ENCODE results near the gene CELSR1.

The CELSR1 gene

DNA sequence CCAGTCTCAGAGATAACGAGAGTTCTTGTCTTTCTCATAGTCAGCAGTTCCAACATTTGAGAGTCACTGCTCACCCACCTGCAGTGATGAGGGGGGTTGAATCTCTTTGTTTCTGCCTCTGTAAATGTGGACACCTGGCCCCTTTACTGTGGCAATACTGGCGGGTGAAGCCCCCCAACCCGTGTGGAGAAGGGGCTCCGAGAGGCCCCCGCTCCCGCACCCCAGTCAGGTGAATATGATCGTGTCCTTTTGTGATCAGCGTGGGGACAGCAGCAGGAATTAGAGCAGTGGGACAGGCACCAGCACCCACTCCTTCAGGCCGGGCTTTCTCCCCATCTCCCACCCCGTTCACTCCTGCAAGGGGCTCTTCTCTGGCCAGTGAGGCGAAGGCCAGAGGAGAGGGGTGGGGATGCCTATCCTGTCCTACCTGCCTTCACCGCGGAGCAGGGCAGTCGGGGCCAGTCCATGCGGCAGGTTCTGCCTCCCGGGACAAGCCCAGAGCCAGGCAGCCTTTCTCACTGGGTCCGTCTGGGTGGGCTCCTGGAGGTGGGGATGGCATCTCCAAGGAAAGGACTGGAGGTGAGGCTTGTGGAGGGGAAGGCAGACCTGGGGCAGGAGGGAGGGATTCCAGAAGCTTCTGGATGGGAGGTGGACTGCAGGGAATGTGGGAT lies 12.7 kb upstream of the CELSR1 start:
- no peak for DNase-seq

- DNase-seq: no peak
Observed at GRCh38 chr22:46549563-46549840, 12.1 kb upstream of the CELSR1 start.

GRCh38 chr22:46547883-46548244 lies 10.4 kb upstream of the CELSR1 start:
- no peak for DNase-seq

- no peak for DNase-seq
Observed at GRCh38 chr22:46547179-46547882, 9.9 kb upstream of the CELSR1 start.

- DNase-seq: no peak
Observed at GRCh38 chr22:46546466-46547178, 9.2 kb upstream of the CELSR1 start.

GRCh38 chr22:46545086-46545792 lies 7.8 kb upstream of the CELSR1 start:
- no peak for DNase-seq

DNA sequence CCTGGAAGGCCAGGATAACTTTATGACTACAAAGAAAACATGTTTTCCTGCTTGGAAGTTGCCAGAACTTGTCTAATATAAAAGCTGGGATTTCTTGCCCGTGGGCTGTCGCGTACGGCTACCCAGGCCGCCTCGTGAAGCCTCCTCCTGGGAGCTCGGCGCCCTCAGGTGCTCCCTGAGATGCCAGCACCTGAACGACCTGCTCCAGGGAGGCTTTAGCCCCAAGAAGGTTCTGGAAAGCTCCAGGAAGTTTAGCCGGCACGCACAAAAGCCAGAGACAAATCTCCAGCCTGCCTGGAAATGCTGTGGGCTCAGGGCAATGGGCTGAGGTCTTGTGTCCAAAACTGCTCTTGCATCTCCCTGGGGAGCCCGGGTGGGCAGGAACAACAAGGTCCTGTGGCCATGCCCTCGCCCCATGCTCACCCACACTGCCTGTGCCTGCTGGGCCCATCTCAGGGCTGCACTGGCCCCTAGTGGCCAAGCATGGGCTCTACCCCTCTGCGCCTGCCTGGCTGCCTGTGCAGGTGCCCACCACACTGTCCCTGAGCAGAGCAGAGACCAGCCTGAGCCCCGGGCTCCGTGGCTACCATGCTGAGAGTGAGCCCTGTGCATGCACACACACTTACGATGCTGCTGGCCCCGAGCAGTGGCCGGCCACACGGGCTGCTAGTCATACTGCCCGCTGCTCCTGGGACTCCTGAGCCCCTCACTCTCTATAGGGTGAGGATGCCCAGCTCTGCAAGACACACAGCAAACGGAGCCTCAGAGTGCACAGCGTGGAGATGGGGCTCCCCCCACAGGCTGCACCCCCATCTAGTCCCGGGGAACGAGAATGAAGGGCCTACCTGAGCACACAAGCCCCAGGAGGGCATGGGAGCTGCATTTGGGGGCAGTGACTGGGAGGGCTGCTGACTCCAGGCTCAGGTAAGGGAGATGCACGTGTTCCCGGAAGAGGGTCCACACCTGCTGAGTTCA lies 4.9 kb upstream of the CELSR1 start:
- peak; percentile 86 for DNase-seq

DNA sequence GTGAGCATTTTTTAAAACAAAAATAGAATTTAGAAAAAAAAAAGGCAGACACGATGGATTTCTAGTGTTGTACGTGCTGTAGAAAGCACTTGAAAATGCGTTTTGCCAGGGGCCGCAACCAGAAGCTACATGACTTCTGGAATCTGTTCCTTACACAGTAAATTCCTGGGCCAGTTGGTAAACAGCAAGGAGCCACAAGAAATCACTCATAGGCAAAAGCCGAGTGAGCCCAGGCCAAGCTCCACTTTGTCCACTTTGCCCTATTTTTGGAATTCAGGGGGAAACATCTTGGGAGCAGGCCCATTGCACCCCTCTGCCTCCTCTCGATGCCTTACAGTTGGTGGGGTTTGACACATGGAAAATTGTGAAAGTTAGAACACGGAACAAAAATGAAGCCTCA lies 4.1 kb upstream of the CELSR1 start:
- DNase-seq: no peak

- DNase-seq: no peak
Observed at GRCh38 chr22:46540874-46541273, 3.5 kb upstream of the CELSR1 start.

GRCh38 chr22:46539169-46539568 lies 1.7 kb upstream of the CELSR1 start:
- DNase-seq: no peak

- DNase-seq: peak; percentile 65
Observed at GRCh38 chr22:46538814-46539160, 1.4 kb upstream of the CELSR1 start.

GRCh38 chr22:46537946-46538813 lies 760 bp upstream of the CELSR1 start:
- DNase-seq: no peak

DNA sequence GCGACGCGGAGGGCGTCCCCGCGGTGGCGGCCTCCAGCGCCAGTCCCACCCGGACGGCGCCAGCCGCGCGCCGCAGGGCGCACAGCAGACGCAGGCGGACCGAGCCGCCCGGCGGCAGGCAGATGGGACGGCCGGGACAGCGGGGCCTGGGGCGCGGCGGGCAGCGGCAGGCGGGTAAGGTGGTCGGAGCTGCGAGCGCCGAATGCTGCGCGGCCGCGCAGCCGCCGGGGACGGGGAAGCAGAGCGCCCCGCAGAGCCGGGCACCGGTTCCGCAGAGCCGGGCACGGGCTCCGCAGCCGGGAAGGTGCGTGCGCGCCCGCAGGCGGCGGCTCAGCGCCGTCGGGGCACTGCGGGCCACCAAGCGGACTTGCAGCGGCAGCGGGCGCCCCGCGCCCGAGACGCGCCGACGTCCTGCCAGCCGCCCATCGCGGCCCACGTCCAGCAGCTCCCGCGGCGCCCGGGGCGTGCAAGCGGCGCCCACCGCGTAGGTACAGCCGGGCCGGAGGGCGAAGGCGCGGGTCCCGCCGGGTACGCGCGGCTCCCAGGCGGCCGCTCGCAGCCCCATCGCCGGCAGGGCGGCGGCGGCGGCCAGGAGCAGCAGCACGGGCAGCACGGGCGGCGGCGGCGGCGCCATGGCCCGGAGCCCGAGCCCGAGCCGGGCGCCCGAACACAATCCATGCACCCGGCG lies 739 bp downstream of the CELSR1 start:
- DNase-seq: no peak

DNA sequence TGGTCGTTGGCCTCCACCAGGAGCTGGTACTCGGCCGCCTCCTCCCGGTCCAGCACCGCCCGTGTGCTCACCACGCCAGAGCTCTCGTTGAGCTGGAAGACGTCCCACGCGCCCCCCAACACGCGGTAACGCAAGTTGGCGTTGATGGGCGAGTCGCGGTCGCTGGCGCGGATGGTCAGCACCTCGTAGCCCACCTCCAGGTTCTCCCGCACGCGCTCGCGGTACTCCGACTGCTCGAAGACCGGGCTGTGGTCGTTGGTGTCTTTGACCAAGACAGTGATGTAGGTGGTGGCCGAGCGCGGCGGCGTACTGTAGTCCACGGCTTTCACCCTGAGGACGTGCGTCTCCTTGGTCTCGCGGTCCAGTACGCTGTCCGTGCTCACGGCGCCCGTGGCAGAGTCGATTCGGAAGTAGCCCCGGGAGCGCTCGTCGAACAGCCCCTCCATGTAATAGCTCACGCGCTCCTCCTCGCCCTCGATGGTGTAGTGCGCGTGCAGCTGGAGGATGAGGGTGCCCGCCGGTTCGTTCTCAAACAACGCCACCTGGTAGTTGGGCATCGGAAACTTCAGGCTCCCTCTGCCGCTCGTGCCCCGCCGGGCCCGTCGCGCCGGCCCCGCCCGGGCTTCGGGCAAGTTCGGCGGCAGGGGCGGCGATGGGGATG lies 1.4 kb downstream of the CELSR1 start:
- DNase-seq: no peak

DNA sequence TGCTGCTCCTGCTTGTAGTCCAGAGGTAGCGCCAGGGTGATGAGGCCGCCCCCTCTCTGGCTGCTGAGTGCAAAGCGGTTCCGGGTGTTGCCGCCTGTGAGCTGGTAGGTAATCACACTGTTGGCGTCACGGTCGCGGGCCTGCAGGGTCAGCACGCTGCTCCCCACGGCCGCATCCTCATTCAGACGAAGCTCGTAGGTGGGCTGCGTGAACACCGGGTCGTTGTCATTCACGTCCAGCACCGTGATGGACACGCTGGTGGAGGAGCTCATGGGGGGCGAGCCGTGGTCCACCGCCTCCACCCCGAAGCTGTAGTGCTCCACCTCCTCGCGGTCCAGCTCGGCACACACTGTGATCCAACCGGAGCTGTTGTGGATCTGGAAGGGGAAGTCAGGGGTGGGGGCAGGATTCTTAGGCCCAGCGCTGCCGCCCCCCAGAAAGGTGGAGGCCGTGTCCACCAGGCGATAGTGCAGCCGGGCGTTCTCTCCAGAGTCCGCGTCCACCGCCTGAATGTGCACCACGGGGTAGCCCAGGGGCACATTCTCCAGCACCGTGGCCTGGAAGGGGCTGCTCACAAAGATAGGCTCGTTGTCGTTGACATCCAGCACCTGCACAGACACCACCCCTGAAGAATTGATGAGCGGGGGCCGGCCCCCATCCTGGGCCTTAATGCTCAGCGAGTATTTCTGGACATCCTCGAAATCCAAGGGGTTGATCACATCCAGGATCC lies 2.4 kb downstream of the CELSR1 start:
- DNase-seq: no peak

GRCh38 chr22:46534177-46534776 lies 3.1 kb downstream of the CELSR1 start:
- no peak for DNase-seq

- DNase-seq: no peak
Observed at GRCh38 chr22:46533070-46533833, 4.2 kb downstream of the CELSR1 start.

- DNase-seq: no peak
Observed at GRCh38 chr22:46532416-46532815, 5.0 kb downstream of the CELSR1 start.

Measured in activated CD8-positive, alpha-beta memory T cell treated with anti-CD3 and anti-CD28 coated beads, Interleukin-2, amount 50 U/mL, for 48 hours (primary cell).